GM12872 (cell line): Measurements from ENCODE around the gene SSBP2.

Experiments used
- TF ChIP-seq, protein P1 (sequence below): IDR thresholded peaks from 3 replicates; pipeline ENCODE4 v1.5.1; 2011; ENCODE audit warnings: low read depth, mild to moderate bottlenecking, low read length, moderate library complexity; ENCODE audit not compliant: insufficient read depth

SSBP2 gene

GRCh38 chr5:81639556-81639955, 111.3 kb downstream of the SSBP2 start:
- TF ChIP-seq, protein P1, sequence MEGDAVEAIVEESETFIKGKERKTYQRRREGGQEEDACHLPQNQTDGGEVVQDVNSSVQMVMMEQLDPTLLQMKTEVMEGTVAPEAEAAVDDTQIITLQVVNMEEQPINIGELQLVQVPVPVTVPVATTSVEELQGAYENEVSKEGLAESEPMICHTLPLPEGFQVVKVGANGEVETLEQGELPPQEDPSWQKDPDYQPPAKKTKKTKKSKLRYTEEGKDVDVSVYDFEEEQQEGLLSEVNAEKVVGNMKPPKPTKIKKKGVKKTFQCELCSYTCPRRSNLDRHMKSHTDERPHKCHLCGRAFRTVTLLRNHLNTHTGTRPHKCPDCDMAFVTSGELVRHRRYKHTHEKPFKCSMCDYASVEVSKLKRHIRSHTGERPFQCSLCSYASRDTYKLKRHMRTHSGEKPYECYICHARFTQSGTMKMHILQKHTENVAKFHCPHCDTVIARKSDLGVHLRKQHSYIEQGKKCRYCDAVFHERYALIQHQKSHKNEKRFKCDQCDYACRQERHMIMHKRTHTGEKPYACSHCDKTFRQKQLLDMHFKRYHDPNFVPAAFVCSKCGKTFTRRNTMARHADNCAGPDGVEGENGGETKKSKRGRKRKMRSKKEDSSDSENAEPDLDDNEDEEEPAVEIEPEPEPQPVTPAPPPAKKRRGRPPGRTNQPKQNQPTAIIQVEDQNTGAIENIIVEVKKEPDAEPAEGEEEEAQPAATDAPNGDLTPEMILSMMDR: no peak

- TF ChIP-seq, protein P1: no peak
These were observed 112.4 kb downstream of the SSBP2 start for GRCh38 chr5:81638471-81638870.

DNA sequence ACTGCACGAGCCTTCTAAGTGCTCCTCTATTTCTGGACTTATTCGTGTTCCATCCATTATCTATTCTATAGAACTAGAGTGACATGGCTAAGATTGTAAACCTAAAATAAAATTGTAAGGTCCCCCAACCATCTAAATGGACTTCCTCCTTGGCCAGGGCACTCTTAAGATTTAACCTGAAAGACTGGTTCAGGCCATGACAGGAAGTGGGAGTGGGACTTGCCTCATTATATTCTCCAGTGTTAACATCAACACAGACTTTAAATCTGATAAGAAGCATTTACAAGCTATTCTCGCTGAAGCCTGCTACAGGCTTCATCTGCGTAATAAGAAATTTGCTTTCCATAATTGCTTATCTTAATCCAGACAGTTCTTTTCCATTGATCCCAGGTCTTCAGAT, 117.0 kb downstream of the SSBP2 start:
- TF ChIP-seq, protein P1: no peak

- TF ChIP-seq, protein P1: no peak
These were observed 117.4 kb downstream of the SSBP2 start for GRCh38 chr5:81633471-81633870.

DNA sequence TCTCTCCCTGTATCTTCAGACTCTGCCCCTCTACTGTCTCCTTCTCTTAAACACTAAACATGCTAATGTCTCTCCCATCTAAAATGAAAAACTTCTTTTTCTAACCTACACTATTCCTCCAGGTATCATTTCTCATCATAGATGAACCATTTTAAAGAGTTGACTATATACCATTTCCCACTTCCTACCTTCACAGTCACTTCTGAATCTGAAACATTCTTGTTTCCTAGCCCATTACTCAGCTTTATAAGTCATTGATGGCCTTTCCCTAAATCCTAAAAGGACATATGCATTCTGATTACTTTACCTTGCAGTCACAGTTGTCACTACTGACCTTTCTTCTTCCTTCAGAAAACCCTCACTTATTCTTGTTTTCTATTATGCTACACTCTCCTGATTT, 118.2 kb downstream of the SSBP2 start:
- TF ChIP-seq, protein P1: no peak

DNA sequence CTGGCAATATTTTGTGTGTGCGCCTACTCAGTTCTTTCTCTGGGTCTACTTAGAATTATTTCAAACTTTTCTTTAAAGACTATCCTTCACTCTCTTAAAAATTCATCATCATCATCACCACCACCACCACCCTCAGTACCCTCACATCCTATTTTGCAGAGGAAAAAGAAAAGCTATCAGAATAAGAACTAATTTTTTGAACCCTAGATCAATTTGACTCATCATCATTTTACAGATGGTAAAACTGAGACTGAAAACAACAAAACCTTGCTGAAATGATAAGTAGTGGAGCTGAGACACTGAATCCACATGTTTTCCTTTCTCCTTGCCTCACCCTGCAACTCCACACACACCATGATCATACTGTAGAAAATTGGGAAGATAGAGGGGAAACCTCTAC, 119.3 kb downstream of the SSBP2 start:
- TF ChIP-seq, protein P1: no peak

DNA sequence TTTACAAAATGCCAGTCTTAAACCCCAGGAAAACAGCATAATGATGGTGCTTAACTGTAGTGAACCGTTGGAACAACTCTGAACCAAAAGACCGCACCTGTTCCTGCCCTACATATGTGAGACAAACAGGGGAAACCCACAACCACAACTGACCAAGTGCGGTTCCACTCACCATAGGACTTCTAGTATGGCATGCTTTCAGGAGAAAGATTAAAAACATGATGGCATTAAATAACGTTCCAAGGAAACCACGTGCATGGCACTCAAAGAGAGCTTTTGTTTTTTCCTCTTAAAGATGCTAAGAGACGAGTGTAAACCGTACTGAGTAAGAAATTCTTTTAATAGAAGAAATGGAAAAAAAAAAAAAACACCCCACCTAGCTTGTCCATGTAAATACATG, 119.8 kb downstream of the SSBP2 start:
- TF ChIP-seq, protein P1: no peak

GRCh38 chr5:81630684-81631083, 120.2 kb downstream of the SSBP2 start:
- TF ChIP-seq, protein P1: no peak
